ENCODE data around the gene USP7.

DNA sequence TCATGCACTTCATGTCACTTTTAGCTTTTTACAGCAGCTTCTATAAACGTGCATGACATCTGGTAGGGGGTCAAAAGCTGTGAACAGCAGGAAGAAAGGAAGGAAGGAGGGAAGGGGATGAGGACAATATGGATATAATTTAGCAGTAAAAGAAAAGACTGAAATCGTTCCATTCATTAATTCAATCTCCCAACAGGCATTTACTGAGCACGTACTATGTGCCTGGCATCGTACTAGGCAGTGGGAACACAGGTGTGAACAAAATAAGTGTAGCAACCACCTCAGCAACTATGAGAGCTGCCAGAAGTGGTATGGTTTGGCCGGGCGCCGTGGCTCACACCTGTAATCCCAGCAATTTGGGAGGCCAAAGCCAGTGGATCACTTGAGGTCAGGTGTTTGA, 19.1 kb upstream of the USP7 start:
- TF ChIP-seq, protein P1, sequence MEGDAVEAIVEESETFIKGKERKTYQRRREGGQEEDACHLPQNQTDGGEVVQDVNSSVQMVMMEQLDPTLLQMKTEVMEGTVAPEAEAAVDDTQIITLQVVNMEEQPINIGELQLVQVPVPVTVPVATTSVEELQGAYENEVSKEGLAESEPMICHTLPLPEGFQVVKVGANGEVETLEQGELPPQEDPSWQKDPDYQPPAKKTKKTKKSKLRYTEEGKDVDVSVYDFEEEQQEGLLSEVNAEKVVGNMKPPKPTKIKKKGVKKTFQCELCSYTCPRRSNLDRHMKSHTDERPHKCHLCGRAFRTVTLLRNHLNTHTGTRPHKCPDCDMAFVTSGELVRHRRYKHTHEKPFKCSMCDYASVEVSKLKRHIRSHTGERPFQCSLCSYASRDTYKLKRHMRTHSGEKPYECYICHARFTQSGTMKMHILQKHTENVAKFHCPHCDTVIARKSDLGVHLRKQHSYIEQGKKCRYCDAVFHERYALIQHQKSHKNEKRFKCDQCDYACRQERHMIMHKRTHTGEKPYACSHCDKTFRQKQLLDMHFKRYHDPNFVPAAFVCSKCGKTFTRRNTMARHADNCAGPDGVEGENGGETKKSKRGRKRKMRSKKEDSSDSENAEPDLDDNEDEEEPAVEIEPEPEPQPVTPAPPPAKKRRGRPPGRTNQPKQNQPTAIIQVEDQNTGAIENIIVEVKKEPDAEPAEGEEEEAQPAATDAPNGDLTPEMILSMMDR (IDR thresholded peaks at IDR 0.05) = no peak
- no peak for TF ChIP-seq ZFX (IDR thresholded peaks at IDR 0.05; ENCODE audit: borderline replicate concordance)

Measured in 22Rv1 (cell line).